SH-SY5Y (cell line): Measurements from ENCODE around the gene CCNL2.

Source experiments
- GATA2 ChIP-seq: IDR thresholded peaks from 2 replicates; pipeline ENCODE4 v1.6.1; 2011; ENCODE audit warnings: mild to moderate bottlenecking, low read depth, low read length
- GATA3 ChIP-seq: IDR thresholded peaks from 2 replicates; pipeline ENCODE4 v1.6.1; 2011; ENCODE audit warnings: low read depth, mild to moderate bottlenecking, low read length, moderate library complexity

DNA sequence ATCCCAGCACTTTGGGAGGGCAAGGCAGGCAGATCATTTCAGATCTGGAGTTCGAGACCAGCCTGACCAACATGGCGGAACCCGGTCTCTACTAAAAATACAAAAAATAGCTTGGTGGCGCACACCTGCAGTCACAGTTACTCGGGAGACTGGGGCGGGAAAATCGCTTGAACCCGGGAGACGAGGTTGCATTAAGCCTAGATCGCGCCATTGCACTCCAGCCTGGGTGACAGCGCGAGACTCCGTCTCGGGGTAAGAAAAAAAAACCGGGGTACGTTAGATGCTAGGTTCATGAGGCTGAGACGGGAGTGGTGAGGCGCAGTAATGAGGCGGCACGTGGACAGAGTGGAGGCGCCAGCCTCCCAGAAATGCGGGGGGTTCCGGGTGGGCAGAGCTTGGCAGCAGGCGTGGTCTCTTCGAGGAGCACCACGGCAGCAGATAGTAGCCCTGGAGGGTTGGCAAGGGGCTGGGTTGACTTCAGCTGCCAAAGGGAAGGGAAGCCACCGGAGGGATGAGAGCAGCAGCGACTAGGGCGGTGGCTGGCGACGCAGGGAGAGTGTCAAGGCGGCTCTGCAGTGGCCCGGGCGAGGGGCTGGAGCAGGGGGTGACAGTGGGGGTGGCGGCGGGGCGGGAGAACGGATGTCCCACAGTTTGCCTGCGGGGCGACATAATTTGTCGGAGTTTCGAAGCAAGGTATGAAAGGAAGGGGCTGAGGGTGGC lies 7.1 kb upstream of the CCNL2 start:
- TF ChIP-seq GATA2 (no peak), GATA3 (no peak)
